Uterus (tissue), 2 donors: ENCODE results near the gene MED16.

Experiments used
- CTCF ChIP-seq, 4 experiments: fragments of 200-600 bp in 2 of 4; fragments of 450-650 bp in 2 of 4; sonication (generic) in 2 of 4; IDR thresholded peaks; one replicate each; pipeline ENCODE4 v1.5.1; 2016 to 2019; ENCODE audit warnings: antibody characterized with exemption in 4 of 4, mild to moderate bottlenecking in 2 of 4, moderate library complexity in 1 of 4
- POLR2A ChIP-seq, 2 donors: fragments of 450-650 bp; IDR thresholded peaks; one replicate each; pipeline ENCODE4 v1.6.1; 2016; ENCODE audit warnings: antibody characterized with exemption in 2 of 2, mild to moderate bottlenecking in 1 of 2, moderate library complexity in 1 of 2

GRCh38 chr19:869245-870177 is 23.5 kb downstream of the MED16 start:
- TF ChIP-seq CTCF (IDR thresholded peaks at IDR 0.05) (no peak), POLR2A (IDR thresholded peaks at IDR 0.05) (no peak)
